ENCODE measurements around the gene QKI. TPM values are rescaled to one million over a fixed set of nuclear protein-coding genes. Genes with fewer than 3 reads are reported as not detected.

Gene QKI
- total and polyA plus RNA-seq, 2 of the 8 experiments (the other 6 are each of a cell fraction or from before 2014, with no cell fraction given): 181 to 183 TPM

DNA sequence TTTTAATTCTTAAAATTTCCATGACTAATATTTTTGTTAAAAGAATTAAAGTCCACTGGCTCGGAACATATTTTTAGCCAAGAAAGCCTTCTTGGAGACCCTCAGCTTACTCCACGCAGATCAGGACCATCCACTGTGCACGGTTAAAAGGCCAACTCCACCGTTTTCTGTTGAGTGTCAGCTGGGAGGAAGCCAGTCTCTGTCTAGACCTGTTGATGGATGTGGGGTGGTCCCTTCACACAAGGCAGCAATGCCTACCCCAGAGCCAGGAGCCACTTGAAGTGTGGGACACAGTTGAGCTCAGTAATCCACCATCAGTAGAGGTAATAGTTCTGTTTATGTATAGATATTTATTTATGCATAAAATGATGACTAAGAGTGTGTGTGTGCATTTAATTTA lies 19.9 kb upstream of the QKI start:
- H3K23ac ChIP-seq (ENCODE audit: insufficient read length): no peak overlapping the region
- H3K79me2 ChIP-seq (ENCODE audit: control insufficient read depth in 1 of 2, insufficient read depth in 2 of 2, low read length in 2 of 2): no peaks in the 10 kb centered on the region
- no peak overlapping the region for H4K5ac ChIP-seq (ENCODE audit: insufficient read length, low read depth, low read length)
- H3K4me3 ChIP-seq (ENCODE audit: extremely low read depth in 1 of 4, insufficient read depth in 2 of 4, low read depth in 3 of 4, low read length in 4 of 4): no peak overlapping the region
- no peak overlapping the region; the same call in 1 of the 2 replicates for H2BK12ac ChIP-seq (ENCODE audit: low read depth, low read length)
- FAIRE-seq (no peak), DNase-seq (ENCODE audit: low read depth in 1 of 2, low spot score in 2 of 2) (no peak)
- H2AFZ ChIP-seq (ENCODE audit: low read length): no peak overlapping the region
- H3K56ac ChIP-seq (replicated peaks; ENCODE audit: insufficient read length, low read depth, low read length): no peak overlapping the region
- no peak overlapping the region for H2BK20ac ChIP-seq (ENCODE audit: low read length)
- no peaks in the 10 kb centered on the region for H3K79me1 ChIP-seq (ENCODE audit: low read depth, low read length)
- no peaks in the 10 kb centered on the region for H3K27me3 ChIP-seq (replicated peaks in 1 of 4; ENCODE audit: control insufficient read depth in 3 of 4, extremely low read depth in 1 of 4, insufficient read depth in 3 of 4, low read length in 3 of 4)
- H3K18ac ChIP-seq (ENCODE audit: extremely low read depth, low read length): no peak overlapping the region
- H4K20me1 ChIP-seq (replicated peaks in 1 of 2; ENCODE audit: control insufficient read depth in 1 of 2, insufficient read depth in 2 of 2, low read length in 2 of 2): no peaks in the 10 kb centered on the region
- no peak overlapping the region for H2BK120ac ChIP-seq (replicated peaks; ENCODE audit: low read depth, low read length)
- CTCF ChIA-PET (ENCODE audit: partially characterized antibody): interaction anchor here (1.1 kb wide), 1 partner anchor 63 kb away, joined by 3 read pairs; no protein-coding TSS in a partner anchor
- peak overlapping the region; percentile 7 for H4K91ac ChIP-seq (replicated peaks; ENCODE audit: insufficient read length, low read length)
- peaks cover 3% of the 10 kb centered on the region; the same call in 1 of the 2 replicates for H3K23me2 ChIP-seq (ENCODE audit: low read depth, low read length)
- no peak overlapping the region for H2BK15ac ChIP-seq (ENCODE audit: low read length)
- no peak overlapping the region for H3K9ac ChIP-seq (replicated peaks in 1 of 4; ENCODE audit: extremely low read depth in 1 of 4, low read depth in 3 of 4, low read length in 3 of 4)
- WGBS, 2 experiments (ENCODE audit: extremely low coverage in 1 of 2, insufficient coverage in 1 of 2, insufficient read length in 1 of 2, insufficient replicate concordance in 2 of 2, low coverage in 1 of 2, low lambda C conversion rate in 2 of 2, missing lambda C conversion rate in 1 of 2): 91% methylated on average over 4 of the region's 4 CpGs; no CpG with 5 or more reads in 1 of the 2 experiments
- no peak overlapping the region for H2AK5ac ChIP-seq (ENCODE audit: low read depth, low read length)
- H3K4ac ChIP-seq (replicated peaks; ENCODE audit: insufficient read length, low read depth, low read length): no peak overlapping the region
- H4K8ac ChIP-seq (ENCODE audit: extremely low read depth, insufficient read depth, low read length): no peak overlapping the region; the same call in 1 of the 2 replicates
- no peak overlapping the region for H3K27ac ChIP-seq (ENCODE audit: low read depth, low read length)
- H2BK5ac ChIP-seq (ENCODE audit: low read depth, low read length): no peak overlapping the region
- no peaks in the 10 kb centered on the region for H3K36me3 ChIP-seq (ENCODE audit: control insufficient read depth in 2 of 4, insufficient read depth in 4 of 4, low read length in 3 of 4)
- POLR2A ChIA-PET (ENCODE audit: partially characterized antibody): no interaction called here
- peaks cover 0 to 7% (median 3%) of the 10 kb centered on the region in 4 experiments; a peak in 5 of 7 replicates for H3K4me1 ChIP-seq (replicated peaks in 1 of 4; ENCODE audit: control insufficient read depth in 3 of 4, insufficient read depth in 4 of 4, low read length in 3 of 4)
- no peak overlapping the region for H3K4me2 ChIP-seq (ENCODE audit: insufficient read depth in 1 of 2, low read depth in 2 of 2, low read length in 2 of 2)
- no peaks in the 10 kb centered on the region for H3K9me3 ChIP-seq (ENCODE audit: insufficient read depth in 2 of 2, low read depth in 1 of 2, low read length in 1 of 2)
- H3K14ac ChIP-seq (ENCODE audit: insufficient read length): no peak overlapping the region
- TF ChIP-seq BCL11A (IDR thresholded peaks at IDR 0.05; ENCODE audit: low read depth in 2 of 2, low read length in 2 of 2) (no peak), ASH2L (IDR thresholded peaks at IDR 0.05; ENCODE audit: low read length) (no peak), TAF1 (IDR thresholded peaks at IDR 0.05; ENCODE audit: low read depth, low read length) (no peak)
- TF ChIP-seq, protein P1, sequence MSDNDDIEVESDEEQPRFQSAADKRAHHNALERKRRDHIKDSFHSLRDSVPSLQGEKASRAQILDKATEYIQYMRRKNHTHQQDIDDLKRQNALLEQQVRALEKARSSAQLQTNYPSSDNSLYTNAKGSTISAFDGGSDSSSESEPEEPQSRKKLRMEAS (IDR thresholded peaks at IDR 0.05): no peak
